Effector memory CD4-positive, alpha-beta T cell (primary cell): ENCODE measurements around the gene SKAP1.

Source experiments
- DNase-seq, 3 donors: peaks; one replicate each; pipeline ENCODE4 v3.0.0-alpha.2; 2020
- H3K27ac ChIP-seq: 2 replicates; pipeline ENCODE4 v1.7.0; 2013; ENCODE audit warnings: mild to moderate bottlenecking, low read length, moderate library complexity; ENCODE audit not compliant: insufficient read depth, poor library complexity, severe bottlenecking
- H3K27me3 ChIP-seq: replicated peaks from 2 replicates; pipeline ENCODE4 v1.7.0; 2013; ENCODE audit warnings: mild to moderate bottlenecking, low read length; ENCODE audit not compliant: insufficient read depth, control insufficient read depth, poor library complexity, severe bottlenecking
- H3K36me3 ChIP-seq: 2 replicates; pipeline ENCODE4 v1.7.0; 2013; ENCODE audit warnings: mild to moderate bottlenecking, low read length, moderate library complexity; ENCODE audit not compliant: control insufficient read depth, insufficient read depth
- H3K4me1 ChIP-seq: 2 replicates; pipeline ENCODE4 v1.7.0; 2013; ENCODE audit warnings: low read length, mild to moderate bottlenecking; ENCODE audit not compliant: control insufficient read depth, insufficient read depth, poor library complexity, severe bottlenecking
- H3K4me3 ChIP-seq: 2 replicates; pipeline ENCODE4 v1.7.0; 2013; ENCODE audit warnings: low read length, low read depth, mild to moderate bottlenecking; ENCODE audit not compliant: insufficient read depth, poor library complexity, severe bottlenecking
- H3K9me3 ChIP-seq: 2 replicates; pipeline ENCODE4 v1.7.0; 2013; ENCODE audit warnings: mild to moderate bottlenecking, low read length, moderate library complexity; ENCODE audit not compliant: control insufficient read depth

Gene SKAP1

DNA sequence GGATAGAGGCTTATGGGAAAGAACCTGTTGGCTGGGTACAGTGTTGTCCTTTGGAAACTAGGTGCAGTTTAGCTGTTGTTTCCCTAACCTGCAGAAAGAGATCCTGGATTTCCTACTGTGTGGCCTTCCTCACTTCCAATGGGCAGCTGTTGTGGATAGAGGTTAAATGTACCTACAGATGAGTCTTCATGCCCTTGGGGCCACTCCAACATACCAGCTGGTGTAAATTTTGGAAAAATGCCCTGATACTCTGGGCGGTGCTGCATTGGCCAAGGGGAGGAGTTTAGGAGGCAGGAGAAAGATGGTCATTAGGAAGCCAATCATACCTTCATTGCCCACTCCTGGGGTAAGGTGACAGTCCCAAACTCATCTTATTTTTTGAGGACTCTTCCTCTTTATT is 252.2 kb downstream of the SKAP1 start:
- H3K27me3 ChIP-seq, result no peaks in the 10 kb centered on the region
- no peaks in the 10 kb centered on the region for H3K9me3 ChIP-seq
- no peak overlapping the region for H3K27ac ChIP-seq
- no peak for DNase-seq
- H3K4me3 ChIP-seq, result no peak overlapping the region
- peaks cover 72% of the 10 kb centered on the region for H3K36me3 ChIP-seq
- H3K4me1 ChIP-seq, result peaks cover 4% of the 10 kb centered on the region

DNA sequence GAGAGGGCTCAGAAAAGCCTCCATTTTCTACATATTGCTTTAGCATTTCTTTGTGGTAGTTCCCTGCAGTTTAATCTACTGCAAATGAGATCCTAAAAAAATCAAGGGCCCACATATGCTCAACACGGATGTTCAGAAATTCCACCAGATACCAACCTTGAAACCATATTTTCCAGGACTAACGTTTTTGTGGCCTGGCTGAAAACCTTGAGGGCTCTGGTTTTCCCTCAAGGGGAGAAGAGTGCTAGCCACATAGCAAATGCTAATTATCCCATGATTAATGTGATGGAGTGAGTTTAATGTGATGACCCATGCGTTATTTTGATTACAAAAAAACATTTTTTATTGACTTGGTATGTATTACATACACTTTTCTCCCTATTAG is 253.6 kb downstream of the SKAP1 start:
- no peaks in the 10 kb centered on the region for H3K27me3 ChIP-seq
- peaks cover 4% of the 10 kb centered on the region for H3K4me1 ChIP-seq
- no peak overlapping the region for H3K27ac ChIP-seq
- no peaks in the 10 kb centered on the region for H3K9me3 ChIP-seq
- no peak for DNase-seq
- peaks cover 60% of the 10 kb centered on the region for H3K36me3 ChIP-seq
- H3K4me3 ChIP-seq, result no peak overlapping the region

DNA sequence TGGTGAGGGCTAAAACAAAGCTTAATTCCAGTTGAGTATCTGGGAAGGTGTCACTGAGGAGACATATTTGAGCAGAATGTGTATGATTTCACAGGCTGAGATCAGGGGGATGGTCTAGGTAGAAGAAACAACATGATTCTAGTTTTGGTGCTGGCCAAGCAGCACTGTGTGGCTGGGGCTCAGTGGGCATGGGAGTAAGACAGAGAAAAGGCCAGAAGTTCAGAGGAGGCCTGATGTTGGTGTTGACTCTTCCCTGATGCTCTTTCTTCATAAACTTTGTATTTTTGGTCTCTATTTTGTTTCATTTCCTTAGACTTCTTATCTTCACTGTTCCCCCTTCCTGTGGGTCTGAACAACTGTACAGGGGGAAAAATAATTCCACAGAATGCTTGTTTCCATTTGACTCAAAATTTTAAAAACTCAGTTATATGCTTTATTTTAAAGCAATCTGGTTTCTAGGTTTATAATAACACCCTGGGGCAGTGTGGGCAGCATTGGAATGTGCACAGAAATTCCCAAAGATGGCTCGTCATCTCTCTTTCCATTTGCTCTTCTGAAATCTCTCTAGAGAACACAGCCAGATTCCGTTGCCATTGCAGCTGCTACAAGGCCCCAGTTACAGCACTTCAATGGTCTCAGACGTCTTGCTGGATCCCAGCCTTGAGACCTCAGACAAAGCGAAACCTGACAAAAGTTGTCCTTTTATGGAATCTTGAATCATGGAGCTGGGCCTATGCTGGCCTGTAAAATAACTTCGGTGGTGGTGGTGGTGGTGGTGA is 254.1 kb downstream of the SKAP1 start:
- H3K4me3 ChIP-seq, result no peak overlapping the region
- no peak overlapping the region for H3K27ac ChIP-seq
- H3K27me3 ChIP-seq, result no peaks in the 10 kb centered on the region
- no peak for DNase-seq
- H3K4me1 ChIP-seq, result peaks cover 4% of the 10 kb centered on the region
- H3K9me3 ChIP-seq, result no peaks in the 10 kb centered on the region
- H3K36me3 ChIP-seq, result peaks cover 55% of the 10 kb centered on the region

DNA sequence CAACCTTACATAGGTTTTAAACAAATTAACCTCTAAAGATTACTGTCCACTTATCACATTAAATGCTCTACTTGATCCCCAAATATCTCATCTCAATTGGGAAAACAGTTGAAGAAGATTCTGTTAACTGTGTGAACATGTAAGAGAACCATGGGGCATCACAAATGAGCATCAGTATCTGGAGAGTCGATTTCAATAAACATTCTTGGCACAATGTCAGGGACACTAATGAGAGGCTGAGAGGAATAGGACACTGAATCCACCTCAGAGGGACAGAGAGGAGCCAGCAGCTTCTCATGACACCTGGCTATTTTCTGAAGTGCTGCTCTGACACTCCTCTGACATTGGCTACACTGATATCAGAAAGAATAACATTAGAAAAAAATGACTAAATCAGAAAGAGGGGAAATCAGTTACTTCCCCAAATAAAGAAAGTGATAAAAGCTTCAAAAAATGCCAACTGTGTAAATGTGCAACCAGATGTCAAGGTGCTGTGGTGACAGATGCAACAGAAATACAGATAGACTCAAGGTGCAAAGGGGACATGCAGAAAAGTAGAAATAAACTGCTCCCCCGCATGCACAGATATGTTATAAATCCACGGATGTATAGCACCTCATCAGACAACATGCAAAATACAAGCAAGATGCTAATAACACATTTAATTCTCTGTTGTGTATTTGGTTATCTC is 255.0 kb downstream of the SKAP1 start:
- Histone ChIP-seq H3K9me3 (no peaks in the 10 kb centered on the region), H3K27me3 (no peaks in the 10 kb centered on the region), H3K36me3 (peaks cover 55% of the 10 kb centered on the region), H3K27ac (no peak overlapping the region), H3K4me3 (no peak overlapping the region), H3K4me1 (peaks cover 4% of the 10 kb centered on the region)
- no peak for DNase-seq

DNA sequence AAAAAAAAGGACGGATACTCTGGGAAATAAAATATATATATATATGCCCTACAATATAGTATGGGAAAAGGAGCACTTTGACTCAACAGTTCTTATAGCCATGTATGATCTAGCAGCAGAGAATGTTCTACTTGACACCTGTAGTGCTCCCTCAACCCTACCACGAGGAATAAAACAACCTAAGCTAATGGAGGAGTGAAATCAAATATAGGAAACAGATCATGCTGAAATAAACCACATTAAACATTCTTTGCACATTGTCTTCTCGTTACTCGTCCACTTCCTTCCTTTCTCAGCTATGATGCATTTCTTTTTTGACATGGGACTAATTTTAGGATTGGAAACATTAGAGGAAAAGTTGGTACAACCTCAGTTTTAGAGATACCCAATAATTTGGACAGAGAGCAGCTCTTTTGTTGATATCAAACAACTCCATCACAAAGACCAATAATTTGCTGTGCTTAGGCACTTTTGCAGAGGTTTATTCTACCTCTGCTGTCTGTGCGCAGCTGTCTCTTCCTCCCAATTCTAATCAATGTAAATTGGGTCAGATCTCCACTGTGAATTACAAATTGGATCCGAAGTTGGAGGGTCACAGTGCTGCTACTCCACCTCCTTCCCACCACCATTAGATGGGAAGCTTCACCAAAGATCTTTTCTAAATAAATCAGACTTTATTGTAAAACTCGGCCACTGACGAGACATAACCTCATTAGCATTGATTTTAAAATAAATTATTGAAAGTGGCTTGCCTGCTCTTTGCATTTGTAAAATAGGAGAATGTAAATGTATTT is 256.6 kb downstream of the SKAP1 start:
- Histone ChIP-seq H3K4me1 (peaks cover 4% of the 10 kb centered on the region), H3K9me3 (no peaks in the 10 kb centered on the region), H3K4me3 (no peak overlapping the region), H3K27ac (no peak overlapping the region), H3K27me3 (no peaks in the 10 kb centered on the region), H3K36me3 (peaks cover 51% of the 10 kb centered on the region)
- no peak for DNase-seq

DNA sequence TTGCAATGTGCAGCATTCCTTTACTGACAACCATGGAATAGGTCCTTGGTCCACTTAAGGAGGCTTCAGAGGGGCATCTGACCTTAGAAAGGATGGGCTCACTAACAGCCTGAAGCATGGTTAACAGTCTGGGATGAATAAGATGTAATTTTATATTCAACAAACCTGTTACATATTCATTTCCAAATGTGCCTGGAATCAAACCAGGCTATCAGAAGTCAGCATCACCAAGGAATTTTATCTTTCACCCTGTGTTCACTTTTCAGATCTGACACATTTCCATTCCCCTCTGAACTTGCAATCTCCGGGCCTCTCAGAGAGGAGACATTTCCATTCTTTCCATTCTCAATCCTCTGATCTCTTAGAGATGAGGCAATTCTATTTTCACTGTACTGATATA is 260.1 kb downstream of the SKAP1 start:
- no peaks in the 10 kb centered on the region for H3K27me3 ChIP-seq
- H3K9me3 ChIP-seq, result no peaks in the 10 kb centered on the region
- H3K4me3 ChIP-seq, result no peak overlapping the region
- no peak overlapping the region for H3K27ac ChIP-seq
- peaks cover 19% of the 10 kb centered on the region for H3K36me3 ChIP-seq
- no peak for DNase-seq
- H3K4me1 ChIP-seq, result peaks cover 4% of the 10 kb centered on the region

DNA sequence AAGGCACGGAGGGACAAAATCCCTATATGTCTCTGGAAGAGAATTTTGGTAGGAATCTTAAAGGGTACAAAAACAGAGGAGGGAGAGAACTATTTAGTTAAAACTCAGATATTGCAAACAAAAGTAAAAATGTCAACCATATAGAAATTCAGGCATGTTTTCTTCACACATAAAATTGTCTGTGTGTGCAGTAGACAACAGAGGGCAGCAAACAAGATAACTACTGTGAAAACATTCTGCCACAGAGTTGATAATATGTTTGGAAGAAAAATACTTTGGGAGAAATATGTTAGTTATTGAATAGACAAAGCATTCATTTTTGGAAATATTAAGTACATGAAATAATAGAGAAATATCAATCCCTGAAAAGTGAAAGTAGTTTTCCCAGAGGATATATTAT is 266.2 kb downstream of the SKAP1 start:
- no peak for DNase-seq
- no peaks in the 10 kb centered on the region for H3K4me1 ChIP-seq
- H3K9me3 ChIP-seq, result no peaks in the 10 kb centered on the region
- no peak overlapping the region for H3K27ac ChIP-seq
- peaks cover 45% of the 10 kb centered on the region for H3K36me3 ChIP-seq
- no peaks in the 10 kb centered on the region for H3K27me3 ChIP-seq
- H3K4me3 ChIP-seq, result no peak overlapping the region

DNA sequence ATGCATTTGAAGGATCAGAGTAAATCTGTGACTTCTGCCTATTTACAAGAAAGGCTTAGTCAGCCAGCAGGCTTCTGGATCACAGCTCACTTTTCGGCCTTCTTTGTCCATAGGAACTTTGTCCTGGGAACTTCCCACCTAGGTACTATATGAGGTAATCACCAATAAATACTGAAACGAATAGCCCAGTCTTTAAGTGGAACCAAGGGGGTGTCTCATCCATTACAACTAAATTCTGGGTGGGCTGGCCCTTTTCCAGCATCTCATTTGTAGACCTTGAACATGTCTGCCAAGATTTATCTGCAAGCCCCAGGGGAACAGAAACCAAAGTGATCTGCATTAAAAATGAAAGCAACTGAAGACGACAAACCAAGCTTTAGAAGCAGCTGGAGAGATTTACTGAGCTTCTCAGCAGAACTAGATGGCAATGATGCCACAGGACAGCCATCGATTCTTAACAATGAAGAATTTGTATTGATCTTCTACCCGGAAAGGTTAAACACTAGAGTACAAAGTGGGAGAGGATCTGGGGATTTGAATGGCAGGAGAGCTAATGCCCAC is 267.0 kb downstream of the SKAP1 start:
- H3K27me3 ChIP-seq, result no peaks in the 10 kb centered on the region
- no peaks in the 10 kb centered on the region for H3K9me3 ChIP-seq
- no peak overlapping the region for H3K4me3 ChIP-seq
- H3K36me3 ChIP-seq, result peaks cover 41% of the 10 kb centered on the region
- no peak for DNase-seq
- no peaks in the 10 kb centered on the region for H3K4me1 ChIP-seq
- H3K27ac ChIP-seq, result no peak overlapping the region

DNA sequence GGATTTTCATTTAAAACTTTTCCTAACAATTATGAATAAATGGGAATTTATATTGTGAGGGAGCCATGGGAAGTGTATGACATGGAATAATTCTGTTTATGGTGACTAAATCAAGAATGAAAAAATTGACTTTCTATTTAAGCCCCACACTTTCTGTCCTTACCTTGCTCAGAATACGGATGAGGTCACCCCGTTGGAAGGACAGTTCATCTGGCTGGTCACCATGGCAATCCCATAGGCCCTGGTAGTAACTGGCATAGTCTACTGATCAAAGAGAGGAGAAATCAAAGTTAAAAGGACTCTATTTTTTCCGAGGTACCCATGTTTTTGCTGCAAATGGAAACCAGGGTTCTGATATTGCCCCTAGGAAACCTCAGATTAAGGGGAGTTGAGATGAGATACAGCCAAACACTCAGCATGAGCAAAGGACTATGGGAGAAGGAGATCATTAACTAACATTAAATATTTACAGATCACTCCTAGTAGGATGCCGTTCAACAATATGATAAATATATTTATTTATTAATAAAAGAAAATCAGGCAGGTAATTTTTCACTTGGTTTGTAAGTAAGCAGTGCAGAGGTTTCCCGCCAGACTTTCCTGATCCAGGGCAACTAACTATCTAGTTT is 267.6 kb downstream of the SKAP1 start:
- no peak for DNase-seq
- Histone ChIP-seq H3K9me3 (no peaks in the 10 kb centered on the region), H3K27me3 (no peaks in the 10 kb centered on the region), H3K27ac (no peak overlapping the region), H3K36me3 (peaks cover 41% of the 10 kb centered on the region), H3K4me1 (no peaks in the 10 kb centered on the region), H3K4me3 (no peak overlapping the region)
